GM20431 (cell line): Measurements from ENCODE around the gene DPY19L2.
"Not testable (repeated sequence)": the region's sequence is repeated elsewhere in the genome, so short reads cannot be mapped to it uniquely, and the experiment has no call there.

ENCODE experiments used
- in situ Hi-C: fragments of 300-500 bp; cut with MseI, MboI; formaldehyde crosslinking; loops from one replicate; pipeline ENCODE4 v1.15.0; 2020; ENCODE audit warnings: low sequenced_read_pairs; ENCODE audit not compliant: unreplicated experiment

Gene DPY19L2

DNA sequence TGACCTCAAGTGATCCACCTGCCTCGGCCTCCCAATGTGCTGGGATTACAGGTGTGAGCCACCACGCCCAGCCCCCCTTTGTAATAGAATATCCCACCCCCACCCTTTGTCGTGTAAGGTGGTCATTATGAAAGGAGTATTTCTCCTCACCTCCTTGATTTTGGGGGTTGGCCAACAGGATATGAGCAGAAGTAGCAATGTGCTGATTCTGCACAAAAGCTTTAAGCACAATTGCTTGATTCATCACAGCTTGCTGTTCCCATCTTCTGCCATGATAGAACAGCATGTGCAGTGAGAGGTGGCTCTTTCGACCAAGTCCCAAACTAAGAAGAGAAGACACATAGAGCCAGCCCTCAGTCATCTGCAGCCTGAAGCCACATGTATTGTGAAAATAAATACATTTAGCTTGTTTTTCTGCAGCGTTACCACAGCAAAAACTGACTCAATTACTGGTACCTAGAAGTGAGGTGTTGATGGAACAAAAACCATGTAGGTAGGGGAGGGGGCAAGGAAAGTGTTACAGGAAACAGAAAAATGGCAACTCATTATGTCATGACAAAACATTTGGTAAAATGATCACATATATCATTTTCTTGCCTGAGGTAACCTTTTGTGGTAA lies 122.9 kb downstream of the DPY19L2 start:
- in situ Hi-C loops: not testable (repeated sequence)

DNA sequence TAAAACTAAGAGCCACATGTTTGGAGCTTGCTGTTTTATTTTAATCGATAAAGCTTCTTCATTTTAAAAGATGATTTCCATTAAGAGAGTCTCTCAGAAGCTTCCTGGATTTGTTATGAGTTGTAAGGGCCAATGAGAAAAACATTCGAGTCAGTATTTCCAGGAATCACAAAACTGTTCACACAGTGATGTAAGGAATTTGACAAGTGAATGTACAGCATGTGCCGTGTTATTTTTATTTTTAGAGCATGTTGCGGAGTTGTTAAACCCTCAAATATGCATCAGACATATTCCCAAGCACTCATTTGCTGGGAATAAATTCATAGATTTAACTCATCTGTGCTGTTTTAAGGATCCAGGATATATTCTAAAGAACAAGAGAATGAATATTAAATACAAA lies 129.6 kb downstream of the DPY19L2 start:
- in situ Hi-C loops: not testable (repeated sequence)

DNA sequence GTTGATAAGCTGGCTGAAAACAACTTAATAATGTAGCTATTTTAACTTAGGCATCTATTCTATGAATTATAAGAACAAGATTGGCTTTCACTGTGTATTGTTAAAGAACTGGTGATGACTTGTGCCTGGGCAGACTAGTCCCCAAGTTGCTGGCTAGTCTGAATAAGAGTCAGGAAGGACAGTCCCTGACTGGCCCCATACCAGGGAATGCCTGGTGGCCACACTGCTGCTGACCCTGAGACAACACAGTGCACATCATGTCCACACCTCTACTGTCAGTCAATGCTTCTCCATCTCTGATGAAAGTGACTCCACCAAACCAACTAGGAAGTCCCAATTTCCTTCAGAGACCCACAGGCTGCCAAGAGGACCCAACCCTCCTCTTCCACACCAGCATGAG lies 130.5 kb downstream of the DPY19L2 start:
- in situ Hi-C loops: not testable (repeated sequence)

DNA sequence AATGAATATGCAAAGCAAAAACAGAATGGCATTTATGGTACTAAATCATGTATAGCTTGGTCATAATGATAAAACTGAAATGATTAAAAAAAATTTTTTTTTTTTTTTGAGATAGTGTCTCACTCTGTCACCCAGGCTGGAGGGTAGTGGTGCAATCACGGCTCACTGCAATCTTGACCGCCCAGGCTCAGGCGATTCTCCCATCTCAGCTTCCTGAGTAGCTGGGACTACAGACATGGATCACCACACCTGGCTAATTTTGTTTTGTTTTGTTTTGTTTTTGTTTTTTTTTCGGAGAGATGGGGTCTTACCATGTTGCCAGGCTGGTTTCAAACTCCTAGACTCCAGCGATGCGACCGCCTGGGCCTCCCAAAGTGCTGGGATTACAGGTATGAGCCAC lies 138.7 kb downstream of the DPY19L2 start:
- in situ Hi-C loops: not testable (repeated sequence)

DNA sequence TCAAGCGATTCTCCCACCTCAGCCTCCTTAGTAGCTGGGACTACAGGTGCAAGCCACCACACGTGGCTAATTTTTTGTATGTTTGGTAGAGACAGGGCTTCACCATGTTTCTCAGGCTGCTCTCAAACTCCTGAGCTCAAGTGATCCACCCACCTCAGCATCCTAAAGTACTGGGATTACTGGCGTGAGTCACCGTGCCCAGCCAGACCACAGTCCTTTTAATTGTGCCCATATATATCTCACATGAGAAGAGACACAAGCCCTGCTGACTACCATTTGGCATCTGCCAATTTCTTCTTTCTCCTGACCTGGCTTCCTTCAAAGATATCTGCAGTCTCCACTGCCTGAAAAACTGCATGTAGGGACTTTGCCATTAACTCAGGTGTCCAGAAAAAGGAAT lies 142.5 kb downstream of the DPY19L2 start:
- in situ Hi-C loops: no loop called here

DNA sequence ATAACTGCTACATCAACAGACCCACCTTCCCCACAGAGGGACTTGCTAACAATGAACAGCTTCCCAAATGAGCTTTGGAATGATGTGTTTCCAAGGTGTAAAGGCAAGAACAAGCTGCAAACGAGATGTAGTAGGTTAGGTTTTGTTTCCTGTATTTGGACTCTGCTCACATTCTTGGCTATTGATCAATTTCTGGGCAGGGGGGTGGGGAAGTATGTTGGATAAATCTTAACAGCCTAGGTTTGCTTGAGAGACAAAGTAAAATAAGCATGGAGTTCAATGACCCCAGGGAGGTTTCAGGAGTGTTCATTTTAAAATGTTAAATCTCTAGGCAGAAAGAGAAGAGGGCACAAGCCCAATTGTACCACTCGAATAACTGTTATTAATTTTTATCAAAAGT lies 146.6 kb downstream of the DPY19L2 start:
- in situ Hi-C loops: no loop called here
